K562 (cell line): Measurements from ENCODE around the gene AGRP. TPM values are rescaled to one million over a fixed set of nuclear protein-coding genes. Genes with fewer than 3 reads are reported as not detected.

ENCODE experiments used
- CREBBP ChIP-seq: IDR thresholded peaks from one replicate; pipeline ENCODE4 v1.6.1; 2012; ENCODE audit warnings: low read depth, mild to moderate bottlenecking, control low read depth, inconsistent platforms, low read length
- ELF4 ChIP-seq: fragments of 450-650 bp; formaldehyde crosslinking; IDR thresholded peaks from 2 replicates; pipeline ENCODE4 v1.4.0; 2022; ENCODE audit warnings: missing genetic modification characterization
- ESRRA ChIP-seq: fragments of 450-650 bp; IDR thresholded peaks from 2 replicates; pipeline ENCODE4 v1.6.1; 2014; ENCODE audit warnings: low read depth, mild to moderate bottlenecking, moderate library complexity, borderline replicate concordance
- GTF2F1 ChIP-seq: IDR thresholded peaks from 2 replicates; pipeline ENCODE4 v1.6.1; 2011; ENCODE audit warnings: low read depth, low read length, improper control_type of control experiment
- HNRNPL ChIP-seq: fragments of 200-400 bp; formaldehyde crosslinking; IDR thresholded peaks from 2 replicates; pipeline ENCODE4 v1.6.1; 2017; ENCODE audit warnings: low read depth, mild to moderate bottlenecking, low read length
- NEUROD1 ChIP-seq: fragments of 150-350 bp; IDR thresholded peaks from 2 replicates; pipeline ENCODE4 v1.6.1; 2014; ENCODE audit warnings: borderline replicate concordance, low read length, low read depth; ENCODE audit not compliant: partially characterized antibody
- TAF15 ChIP-seq: fragments of 200-400 bp; formaldehyde crosslinking; IDR thresholded peaks from 2 replicates; pipeline ENCODE4 v1.6.1; 2017; ENCODE audit warnings: mild to moderate bottlenecking, low read depth, low read length, moderate library complexity
- TCF7L2 ChIP-seq: fragments of 150-350 bp; IDR thresholded peaks from 2 replicates; pipeline ENCODE4 v1.6.1; 2016; ENCODE audit warnings: low read depth, mild to moderate bottlenecking, low read length, moderate library complexity
- ZNF668 ChIP-seq: fragments of 250-450 bp; sonication (Bioruptor Pico); IDR thresholded peaks from 2 replicates; pipeline ENCODE4 v1.8.0; 2022; ENCODE audit warnings: mild to moderate bottlenecking, inconsistent platforms
- polyA plus RNA-seq, 8 experiments: library from polyadenylated mRNA; depleted of rRNA in 4 of 8; stranded (reverse) in 5 of 8; unstranded in 3 of 8; fragments of >200 nt; fragmentation: Nextera tagmentation in 2 of 8; fragmentation: Illumina TruSeq in 1 of 8; extraction: Ambion mirVana in 2 of 8; extraction: Trizol in 1 of 8; gene quantifications; 2 replicates each; pipeline versions ENCODE4 v1.2.1 to v1.2.3, GENCODE V29; 2011 to 2014; ENCODE audit warnings: inconsistent platforms in 1 of 8, missing spikeins in 1 of 8
- total RNA-seq, 7 experiments: library from RNA; depleted of rRNA in 6 of 7; stranded (reverse); fragments of >200 nt in 6 of 7; fragmentation: Illumina TruSeq in 2 of 7; extraction: Trizol in 2 of 7; gene quantifications; 2 replicates each; pipeline versions ENCODE4 v1.2.1 to v1.2.3, GENCODE V29; 2011 to 2021; ENCODE audit warnings: low replicate concordance in 1 of 7
- TF ChIP-seq, protein P1 (sequence below): sonication (generic); formaldehyde crosslinking; IDR thresholded peaks from 2 replicates; pipeline ENCODE4 v1.8.0; 2022; ENCODE audit warnings: mild to moderate bottlenecking, missing genetic modification reagents
- TF ChIP-seq, protein P2 (sequence below): fragments of 450-650 bp; IDR thresholded peaks from 2 replicates; pipeline ENCODE4 v1.6.1; 2017; ENCODE audit warnings: antibody characterized with exemption, mild to moderate bottlenecking
- TF ChIP-seq, protein P3 (sequence below): fragments of 250-450 bp; sonication (Bioruptor Pico); IDR thresholded peaks from 2 replicates; pipeline ENCODE4 v1.9.0; 2021; ENCODE audit warnings: mild to moderate bottlenecking, inconsistent platforms
- TF ChIP-seq, protein P4 (sequence below): sonication (generic); formaldehyde crosslinking; IDR thresholded peaks from 2 replicates; pipeline ENCODE4 v1.8.1; 2023; ENCODE audit warnings: mild to moderate bottlenecking, missing genetic modification reagents
- TF ChIP-seq, protein P5 (sequence below), 2 experiments: fragments of 450-650 bp; IDR thresholded peaks; 2 replicates each; pipeline ENCODE4 v1.6.1; 2016

The AGRP gene
- total and polyA plus RNA-seq, 9 of the 15 experiments (the other 6 are each of a cell fraction or from before 2014, with no cell fraction given), result not detected

DNA sequence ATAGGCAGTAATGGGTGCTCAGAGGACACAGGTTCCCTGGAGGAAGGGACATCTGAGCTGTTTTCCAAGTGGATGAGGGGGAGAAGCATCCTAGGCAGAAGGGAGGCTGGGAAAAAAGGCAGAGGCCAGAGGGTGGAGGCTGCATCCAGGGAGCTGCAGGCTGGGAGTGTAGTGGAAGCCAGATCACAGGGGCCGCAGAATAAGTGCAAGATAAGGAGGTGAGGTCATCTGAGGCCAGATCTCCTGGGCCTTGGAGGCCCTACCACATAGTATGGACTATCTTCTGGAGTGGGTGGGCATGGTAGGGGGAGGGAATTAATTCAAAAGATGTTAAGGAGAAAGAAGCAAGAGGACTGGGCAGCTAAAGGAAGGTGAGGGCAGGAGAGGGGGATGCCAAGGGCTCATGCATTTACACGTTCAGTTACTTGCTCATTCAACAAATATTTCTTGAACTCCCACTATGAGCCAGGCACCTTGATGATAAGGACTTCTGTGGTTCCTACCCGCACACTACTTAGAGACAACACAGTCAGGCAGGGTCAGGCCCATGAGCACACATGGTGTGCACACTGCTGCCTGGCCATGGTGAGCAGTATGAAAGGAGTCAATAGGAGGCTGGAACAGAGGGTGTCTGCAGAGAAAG is 42.9 kb upstream of the AGRP start (continued):
- TF ChIP-seq, protein P1, sequence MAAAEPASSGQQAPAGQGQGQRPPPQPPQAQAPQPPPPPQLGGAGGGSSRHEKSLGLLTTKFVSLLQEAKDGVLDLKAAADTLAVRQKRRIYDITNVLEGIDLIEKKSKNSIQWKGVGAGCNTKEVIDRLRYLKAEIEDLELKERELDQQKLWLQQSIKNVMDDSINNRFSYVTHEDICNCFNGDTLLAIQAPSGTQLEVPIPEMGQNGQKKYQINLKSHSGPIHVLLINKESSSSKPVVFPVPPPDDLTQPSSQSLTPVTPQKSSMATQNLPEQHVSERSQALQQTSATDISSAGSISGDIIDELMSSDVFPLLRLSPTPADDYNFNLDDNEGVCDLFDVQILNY (CRISPR knock-in tag), result 0 out of 2 replicates have a peak, but pooled peaks have one; percentile 59
- no peak for TF ChIP-seq CREBBP
- no peak for TF ChIP-seq NEUROD1
- no peak for TF ChIP-seq TAF15
- TF ChIP-seq ELF4 (CRISPR knock-in tag), result no peak
- peak; percentile 32; the same call in 1 of the 2 replicates for TF ChIP-seq ESRRA
- no peak for TF ChIP-seq ZNF668 (CRISPR knock-in tag)
- TF ChIP-seq, protein P2, sequence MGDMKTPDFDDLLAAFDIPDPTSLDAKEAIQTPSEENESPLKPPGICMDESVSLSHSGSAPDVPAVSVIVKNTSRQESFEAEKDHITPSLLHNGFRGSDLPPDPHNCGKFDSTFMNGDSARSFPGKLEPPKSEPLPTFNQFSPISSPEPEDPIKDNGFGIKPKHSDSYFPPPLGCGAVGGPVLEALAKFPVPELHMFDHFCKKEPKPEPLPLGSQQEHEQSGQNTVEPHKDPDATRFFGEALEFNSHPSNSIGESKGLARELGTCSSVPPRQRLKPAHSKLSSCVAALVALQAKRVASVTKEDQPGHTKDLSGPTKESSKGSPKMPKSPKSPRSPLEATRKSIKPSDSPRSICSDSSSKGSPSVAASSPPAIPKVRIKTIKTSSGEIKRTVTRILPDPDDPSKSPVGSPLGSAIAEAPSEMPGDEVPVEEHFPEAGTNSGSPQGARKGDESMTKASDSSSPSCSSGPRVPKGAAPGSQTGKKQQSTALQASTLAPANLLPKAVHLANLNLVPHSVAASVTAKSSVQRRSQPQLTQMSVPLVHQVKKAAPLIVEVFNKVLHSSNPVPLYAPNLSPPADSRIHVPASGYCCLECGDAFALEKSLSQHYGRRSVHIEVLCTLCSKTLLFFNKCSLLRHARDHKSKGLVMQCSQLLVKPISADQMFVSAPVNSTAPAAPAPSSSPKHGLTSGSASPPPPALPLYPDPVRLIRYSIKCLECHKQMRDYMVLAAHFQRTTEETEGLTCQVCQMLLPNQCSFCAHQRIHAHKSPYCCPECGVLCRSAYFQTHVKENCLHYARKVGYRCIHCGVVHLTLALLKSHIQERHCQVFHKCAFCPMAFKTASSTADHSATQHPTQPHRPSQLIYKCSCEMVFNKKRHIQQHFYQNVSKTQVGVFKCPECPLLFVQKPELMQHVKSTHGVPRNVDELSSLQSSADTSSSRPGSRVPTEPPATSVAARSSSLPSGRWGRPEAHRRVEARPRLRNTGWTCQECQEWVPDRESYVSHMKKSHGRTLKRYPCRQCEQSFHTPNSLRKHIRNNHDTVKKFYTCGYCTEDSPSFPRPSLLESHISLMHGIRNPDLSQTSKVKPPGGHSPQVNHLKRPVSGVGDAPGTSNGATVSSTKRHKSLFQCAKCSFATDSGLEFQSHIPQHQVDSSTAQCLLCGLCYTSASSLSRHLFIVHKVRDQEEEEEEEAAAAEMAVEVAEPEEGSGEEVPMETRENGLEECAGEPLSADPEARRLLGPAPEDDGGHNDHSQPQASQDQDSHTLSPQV, result 0 out of 2 replicates have a peak, but pooled peaks have one; percentile 51
- peak; percentile 46; the same call in 1 of the 2 replicates for TF ChIP-seq TCF7L2
- TF ChIP-seq, protein P3, sequence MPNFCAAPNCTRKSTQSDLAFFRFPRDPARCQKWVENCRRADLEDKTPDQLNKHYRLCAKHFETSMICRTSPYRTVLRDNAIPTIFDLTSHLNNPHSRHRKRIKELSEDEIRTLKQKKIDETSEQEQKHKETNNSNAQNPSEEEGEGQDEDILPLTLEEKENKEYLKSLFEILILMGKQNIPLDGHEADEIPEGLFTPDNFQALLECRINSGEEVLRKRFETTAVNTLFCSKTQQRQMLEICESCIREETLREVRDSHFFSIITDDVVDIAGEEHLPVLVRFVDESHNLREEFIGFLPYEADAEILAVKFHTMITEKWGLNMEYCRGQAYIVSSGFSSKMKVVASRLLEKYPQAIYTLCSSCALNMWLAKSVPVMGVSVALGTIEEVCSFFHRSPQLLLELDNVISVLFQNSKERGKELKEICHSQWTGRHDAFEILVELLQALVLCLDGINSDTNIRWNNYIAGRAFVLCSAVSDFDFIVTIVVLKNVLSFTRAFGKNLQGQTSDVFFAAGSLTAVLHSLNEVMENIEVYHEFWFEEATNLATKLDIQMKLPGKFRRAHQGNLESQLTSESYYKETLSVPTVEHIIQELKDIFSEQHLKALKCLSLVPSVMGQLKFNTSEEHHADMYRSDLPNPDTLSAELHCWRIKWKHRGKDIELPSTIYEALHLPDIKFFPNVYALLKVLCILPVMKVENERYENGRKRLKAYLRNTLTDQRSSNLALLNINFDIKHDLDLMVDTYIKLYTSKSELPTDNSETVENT (CRISPR knock-in tag), result no peak
- TF ChIP-seq, protein P4, sequence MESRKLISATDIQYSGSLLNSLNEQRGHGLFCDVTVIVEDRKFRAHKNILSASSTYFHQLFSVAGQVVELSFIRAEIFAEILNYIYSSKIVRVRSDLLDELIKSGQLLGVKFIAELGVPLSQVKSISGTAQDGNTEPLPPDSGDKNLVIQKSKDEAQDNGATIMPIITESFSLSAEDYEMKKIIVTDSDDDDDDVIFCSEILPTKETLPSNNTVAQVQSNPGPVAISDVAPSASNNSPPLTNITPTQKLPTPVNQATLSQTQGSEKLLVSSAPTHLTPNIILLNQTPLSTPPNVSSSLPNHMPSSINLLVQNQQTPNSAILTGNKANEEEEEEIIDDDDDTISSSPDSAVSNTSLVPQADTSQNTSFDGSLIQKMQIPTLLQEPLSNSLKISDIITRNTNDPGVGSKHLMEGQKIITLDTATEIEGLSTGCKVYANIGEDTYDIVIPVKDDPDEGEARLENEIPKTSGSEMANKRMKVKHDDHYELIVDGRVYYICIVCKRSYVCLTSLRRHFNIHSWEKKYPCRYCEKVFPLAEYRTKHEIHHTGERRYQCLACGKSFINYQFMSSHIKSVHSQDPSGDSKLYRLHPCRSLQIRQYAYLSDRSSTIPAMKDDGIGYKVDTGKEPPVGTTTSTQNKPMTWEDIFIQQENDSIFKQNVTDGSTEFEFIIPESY (CRISPR knock-in tag), result no peak
- no peak for TF ChIP-seq HNRNPL
- TF ChIP-seq, protein P5, sequence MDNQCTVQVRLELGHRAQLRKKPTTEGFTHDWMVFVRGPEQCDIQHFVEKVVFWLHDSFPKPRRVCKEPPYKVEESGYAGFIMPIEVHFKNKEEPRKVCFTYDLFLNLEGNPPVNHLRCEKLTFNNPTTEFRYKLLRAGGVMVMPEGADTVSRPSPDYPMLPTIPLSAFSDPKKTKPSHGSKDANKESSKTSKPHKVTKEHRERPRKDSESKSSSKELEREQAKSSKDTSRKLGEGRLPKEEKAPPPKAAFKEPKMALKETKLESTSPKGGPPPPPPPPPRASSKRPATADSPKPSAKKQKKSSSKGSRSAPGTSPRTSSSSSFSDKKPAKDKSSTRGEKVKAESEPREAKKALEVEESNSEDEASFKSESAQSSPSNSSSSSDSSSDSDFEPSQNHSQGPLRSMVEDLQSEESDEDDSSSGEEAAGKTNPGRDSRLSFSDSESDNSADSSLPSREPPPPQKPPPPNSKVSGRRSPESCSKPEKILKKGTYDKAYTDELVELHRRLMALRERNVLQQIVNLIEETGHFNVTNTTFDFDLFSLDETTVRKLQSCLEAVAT (IDR thresholded peaks at IDR 0.05), result 0 out of 4 replicates have a peak, but pooled peaks of 1 of the 2 experiments have one; percentile 11
- no peak for TF ChIP-seq GTF2F1
